GM12878 (cell line): ENCODE results near the gene NEURL3. TPM values are rescaled to one million over a fixed set of nuclear protein-coding genes. Genes with fewer than 3 reads are reported as not detected.

Experiments used
- ATAC-seq: fragments of 200-7000 bp; cut with Tn5 transposase; 3 replicates; pipeline ENCODE4 v1.9.1; 2020; ENCODE audit warnings: mild to moderate bottlenecking, moderate library complexity
- BruUV-seq: library from RNA; stranded (reverse); fragments of 400-500 nt; replicated peaks from 2 replicates; lab custom pipeline; 2021; lab: Mats Ljungman, UMichigan
- CTCF ChIA-PET: fragments of 300-600 bp; sonication (Branson Sonifier 250); formaldehyde crosslinking; extraction: SDS; loops from one replicate; lab custom pipeline; 2021; ENCODE audit warnings: inconsistent platforms; lab: Yijun Ruan, JAX
- POLR2A ChIA-PET: fragments of 350-600 bp; formaldehyde crosslinking; extraction: SDS; loops from one replicate; lab custom pipeline; 2021; ENCODE audit warnings: inconsistent platforms; lab: Charles Lee
- RAD21 ChIA-PET: fragments of 300-600 bp; sonication (Branson Sonifier 250); formaldehyde crosslinking; loops from one replicate; lab custom pipeline; 2023; ENCODE audit warnings: antibody characterized with exemption; ENCODE audit not compliant: unreplicated experiment; lab: Charles Lee
- SMC1A ChIA-PET: fragments of 300-600 bp; sonication (Branson Sonifier 250); formaldehyde crosslinking; loops from one replicate; lab custom pipeline; 2023; ENCODE audit not compliant: unreplicated experiment, uncharacterized antibody; lab: Charles Lee
- DNase-seq: peaks from one replicate; pipeline ENCODE4 v3.0.0-alpha.2; 2011; ENCODE audit warnings: low read depth, low spot score
- FAIRE-seq: peaks from 3 replicates; lab custom pipeline; 2011; peaks lifted over from hg19 to GRCh38; lab: Jason Lieb, UNC
- H2AFZ ChIP-seq: 2 replicates; pipeline ENCODE4 v1.6.0; 2011; ENCODE audit warnings: low read depth, low read length, control low read depth; ENCODE audit not compliant: control insufficient read depth
- H3K27ac ChIP-seq: 2 replicates; pipeline ENCODE4 v1.5.1; 2011; ENCODE audit warnings: control low read depth; ENCODE audit not compliant: control insufficient read depth, insufficient read depth
- H3K27me3 ChIP-seq, 2 experiments: replicated peaks in 1 of 2; 2 replicates each; pipeline versions ENCODE4 v1.6.0 to v1.6.1; 2011; ENCODE audit warnings: low read length in 1 of 2; ENCODE audit not compliant: control insufficient read depth in 2 of 2, insufficient read depth in 2 of 2
- H3K36me3 ChIP-seq, 2 experiments: 2 replicates each; pipeline ENCODE4 v1.5.1; 2011; ENCODE audit warnings: low read length in 1 of 2; ENCODE audit not compliant: control insufficient read depth in 2 of 2, insufficient read depth in 2 of 2
- H3K4me1 ChIP-seq: 2 replicates; pipeline ENCODE4 v1.6.1; 2011; ENCODE audit warnings: mild to moderate bottlenecking, low read length, moderate library complexity, mixed read lengths; ENCODE audit not compliant: control insufficient read depth, insufficient read depth
- H3K4me2 ChIP-seq: 2 replicates; pipeline ENCODE4 v1.6.0; 2011; ENCODE audit warnings: control low read depth; ENCODE audit not compliant: control insufficient read depth, insufficient read depth
- H3K4me3 ChIP-seq: fragments of 200-600 bp; sonication (generic); 2 replicates; pipeline ENCODE4 v1.5.1; 2016
- H3K79me2 ChIP-seq: 2 replicates; pipeline ENCODE4 v1.6.0; 2011; ENCODE audit warnings: low read length; ENCODE audit not compliant: control insufficient read depth, insufficient read depth
- H3K9ac ChIP-seq: 2 replicates; pipeline ENCODE4 v1.8.0; 2011; ENCODE audit warnings: low read length, control low read depth, mixed read lengths; ENCODE audit not compliant: control insufficient read depth, insufficient read depth
- H3K9me3 ChIP-seq: replicated peaks from 3 replicates; pipeline ENCODE4 v1.5.1; 2011; ENCODE audit warnings: mild to moderate bottlenecking, low read length; ENCODE audit not compliant: control insufficient read depth, insufficient read depth
- H4K20me1 ChIP-seq: 2 replicates; pipeline ENCODE4 v1.6.0; 2011; ENCODE audit not compliant: control insufficient read depth, insufficient read depth
- ATF3 ChIP-seq: IDR thresholded peaks from 2 replicates; pipeline ENCODE4 v1.6.1; 2011; ENCODE audit warnings: low read depth, mild to moderate bottlenecking, low read length, moderate library complexity, borderline replicate concordance; ENCODE audit errors: extremely low read depth
- ATF7 ChIP-seq: fragments of 450-650 bp; IDR thresholded peaks from 2 replicates; pipeline ENCODE4 v1.6.1; 2016; ENCODE audit warnings: low read depth, mild to moderate bottlenecking
- BRCA1 ChIP-seq: IDR thresholded peaks from 2 replicates; pipeline ENCODE4 v1.6.1; 2011; ENCODE audit warnings: low read depth, low read length, improper control_type of control experiment
- CBX3 ChIP-seq: fragments of 200-600 bp; sonication (generic); IDR thresholded peaks from 2 replicates; pipeline ENCODE4 v1.6.1; 2016; ENCODE audit warnings: low read depth, borderline replicate concordance
- CEBPB ChIP-seq, 2 experiments: fragments of 150-350 bp in 1 of 2; IDR thresholded peaks; 2 replicates each; pipeline ENCODE4 v1.6.1; 2012 to 2014; ENCODE audit warnings: low read depth in 2 of 2, low read length in 2 of 2, borderline replicate concordance in 1 of 2, inconsistent platforms in 1 of 2
- CREB1 ChIP-seq: IDR thresholded peaks from 2 replicates; pipeline ENCODE4 v1.6.1; 2012; ENCODE audit warnings: low read depth, mild to moderate bottlenecking, inconsistent platforms
- EED ChIP-seq: sonication (generic); IDR thresholded peaks from 2 replicates; pipeline ENCODE4 v1.6.1; 2016; ENCODE audit warnings: antibody characterized with exemption, low read depth
- FOXM1 ChIP-seq: IDR thresholded peaks from 2 replicates; pipeline ENCODE4 v1.6.1; 2012; ENCODE audit warnings: low read depth, mild to moderate bottlenecking, inconsistent platforms, low read length, moderate library complexity
- IKZF2 ChIP-seq, 2 experiments: fragments of 450-650 bp; IDR thresholded peaks; 2 replicates each; pipeline ENCODE4 v1.6.1; 2017; ENCODE audit warnings: mild to moderate bottlenecking in 2 of 2, moderate library complexity in 2 of 2
- PAX5 ChIP-seq: IDR thresholded peaks from 2 replicates; pipeline ENCODE4 v1.6.1; 2011; ENCODE audit warnings: low read depth, low read length, borderline replicate concordance
- POLR2AphosphoS5 ChIP-seq: IDR thresholded peaks from 2 replicates; pipeline ENCODE4 v1.6.1; 2011; ENCODE audit warnings: mild to moderate bottlenecking, low read length, inconsistent platforms
- RELB ChIP-seq: fragments of 450-650 bp; IDR thresholded peaks from 2 replicates; pipeline ENCODE4 v1.6.1; 2017; ENCODE audit warnings: low read depth, mild to moderate bottlenecking, moderate library complexity
- SREBF1 ChIP-seq: IDR thresholded peaks from 2 replicates; pipeline ENCODE4 v1.6.1; 2012; ENCODE audit warnings: mild to moderate bottlenecking, low read length
- SUZ12 ChIP-seq: fragments of 200-600 bp; sonication (generic); IDR thresholded peaks from one replicate; pipeline ENCODE4 v1.6.1; 2018; ENCODE audit warnings: antibody characterized with exemption, mild to moderate bottlenecking; ENCODE audit not compliant: unreplicated experiment
- TARDBP ChIP-seq: IDR thresholded peaks from 2 replicates; pipeline ENCODE4 v1.6.1; 2016; ENCODE audit warnings: borderline replicate concordance
- ZNF384 ChIP-seq: IDR thresholded peaks from 2 replicates; pipeline ENCODE4 v1.6.1; 2012; ENCODE audit warnings: low read depth, mild to moderate bottlenecking, low read length, improper control_type of control experiment, borderline replicate concordance
- WGBS: methylation state at CpG from one replicate; pipeline ENCODE4 v1.1.6; 2016; ENCODE audit warnings: low lambda C conversion rate; ENCODE audit not compliant: insufficient replicate concordance, insufficient coverage; ENCODE audit errors: missing lambda C conversion rate; 5-methylcytosine and 5-hydroxymethylcytosine counted together
- in situ Hi-C: fragments of 300-500 bp; cut with MboI; formaldehyde crosslinking; loops from 9 replicates; pipeline ENCODE4 v1.14.3; 2018; ENCODE audit warnings: mixed read lengths
- intact Hi-C: fragments of 100-400 bp; cut with micrococcal nuclease; formaldehyde crosslinking; loops from one replicate; pipeline ENCODE4 v1.14.2; 2022; ENCODE audit not compliant: unreplicated experiment
- polyA plus RNA-seq, 11 experiments: library from polyadenylated mRNA; depleted of rRNA in 4 of 11; unstranded in 6 of 11; stranded (reverse) in 5 of 11; fragments of >200 nt; fragmentation: Nextera tagmentation in 4 of 11; fragmentation: Illumina TruSeq in 1 of 11; extraction: Ambion mirVana in 4 of 11; extraction: Trizol in 1 of 11; gene quantifications; 1 replicate in 1 of 11; 2 replicates in 10 of 11; pipeline versions ENCODE4 v1.2.1 to v1.2.3, GENCODE V29; 2011 to 2016; ENCODE audit warnings: inconsistent platforms in 2 of 11, missing spikeins in 2 of 11, low read depth in 1 of 11
- total RNA-seq, 4 experiments: library from RNA; depleted of rRNA in 3 of 4; stranded (reverse); fragments of >200 nt in 3 of 4; fragmentation: Illumina TruSeq in 1 of 4; extraction: Trizol in 1 of 4; gene quantifications; 2 replicates each; pipeline versions ENCODE4 v1.2.1 to v1.2.3, GENCODE V29; 2013 to 2021

The NEURL3 gene
- total and polyA plus RNA-seq, 10 of the 15 experiments (the other 5 are each of a cell fraction or from before 2014, with no cell fraction given): 0.03 to 6.3 (median 0.47) TPM

- no peak for TF ChIP-seq SUZ12
- peak; percentile 94 for TF ChIP-seq POLR2AphosphoS5
- TF ChIP-seq EED: no peak
- TF ChIP-seq IKZF2 (IDR thresholded peaks at IDR 0.05): no peak
- TF ChIP-seq CEBPB (IDR thresholded peaks at IDR 0.05; ENCODE audit: borderline replicate concordance in 1 of 2, low read depth in 2 of 2, low read length in 2 of 2): no peak
- no peak for TF ChIP-seq BRCA1
- no peak for TF ChIP-seq ZNF384
- no peak for TF ChIP-seq ATF3
Measured at GRCh38 chr2:96536445-96537065, 31.4 kb upstream of the NEURL3 start, which contains the start of gene ARID5A (continued).

- POLR2A ChIA-PET: interaction anchor here (0.6 to 8.1 kb wide), 8 partner anchors 6 to 1918 kb away, joined by 3 to 106 read pairs (median 4); no protein-coding TSS in a partner anchor
- 92% methylated on average over 4 of the region's 4 CpGs for WGBS
- ATAC-seq (no peak), FAIRE-seq (no peak), DNase-seq (no peak)
- Histone ChIP-seq H3K9me3 (no peaks in the 10 kb centered on the region), H3K36me3 (peaks cover 2 to 5% of the 10 kb centered on the region in 2 experiments; a peak in 2 of 4 replicates), H3K27ac (no peak overlapping the region), H3K79me2 (peaks cover 47% of the 10 kb centered on the region), H4K20me1 (peaks cover 10% of the 10 kb centered on the region), H3K4me3 (no peak overlapping the region), H3K4me1 (peaks cover 55% of the 10 kb centered on the region), H3K4me2 (peak overlapping the region; percentile 86), H3K9ac (no peak overlapping the region), H3K27me3 (no peaks in the 10 kb centered on the region), H2AFZ (no peak overlapping the region)
- CTCF ChIA-PET: interaction anchor here (0.8 to 8.1 kb wide), 5 partner anchors 16 to 47 kb away, joined by 3 to 64 read pairs (median 4); partner anchors contain the start of gene NEURL3
- SMC1A ChIA-PET: interaction anchor here (1.3 to 6.2 kb wide), 4 partner anchors 8 to 126 kb away, joined by 6 to 48 read pairs (median 15); no protein-coding TSS in a partner anchor
- RAD21 ChIA-PET: interaction anchor here (0.8 to 1.0 kb wide), 3 partner anchors 8 to 18 kb away, joined by 3 to 6 read pairs (median 4); no protein-coding TSS in a partner anchor
- in situ Hi-C loops (no loop called here), intact Hi-C loops (loop anchor here (5.0 to 10.0 kb wide), 3 partner anchors 198 to 429 kb away; partner anchors contain the start of genes CNNM4 and NCAPH)
- BruUV-seq: no TSS peak
- no peak for TF ChIP-seq CREB1
- no peak for TF ChIP-seq FOXM1
- TF ChIP-seq ATF7: no peak
- TF ChIP-seq PAX5: no peak
- no peak for TF ChIP-seq SREBF1
- no peak for TF ChIP-seq CBX3
- no peak for TF ChIP-seq TARDBP
- TF ChIP-seq RELB: no peak
- no peak for TF ChIP-seq EED
- no peak for TF ChIP-seq ATF3
Measured at GRCh38 chr2:96535331-96535730, 30.2 kb upstream of the NEURL3 start.
